Measurements from ENCODE around the gene OTOS. TPM values are rescaled to one million over a fixed set of nuclear protein-coding genes. Genes with fewer than 3 reads are reported as not detected.

The OTOS gene
- total and polyA plus RNA-seq, 2 of the 4 experiments (the other 2 are of a cell fraction): 0.34 TPM; not detected in 1

DNA sequence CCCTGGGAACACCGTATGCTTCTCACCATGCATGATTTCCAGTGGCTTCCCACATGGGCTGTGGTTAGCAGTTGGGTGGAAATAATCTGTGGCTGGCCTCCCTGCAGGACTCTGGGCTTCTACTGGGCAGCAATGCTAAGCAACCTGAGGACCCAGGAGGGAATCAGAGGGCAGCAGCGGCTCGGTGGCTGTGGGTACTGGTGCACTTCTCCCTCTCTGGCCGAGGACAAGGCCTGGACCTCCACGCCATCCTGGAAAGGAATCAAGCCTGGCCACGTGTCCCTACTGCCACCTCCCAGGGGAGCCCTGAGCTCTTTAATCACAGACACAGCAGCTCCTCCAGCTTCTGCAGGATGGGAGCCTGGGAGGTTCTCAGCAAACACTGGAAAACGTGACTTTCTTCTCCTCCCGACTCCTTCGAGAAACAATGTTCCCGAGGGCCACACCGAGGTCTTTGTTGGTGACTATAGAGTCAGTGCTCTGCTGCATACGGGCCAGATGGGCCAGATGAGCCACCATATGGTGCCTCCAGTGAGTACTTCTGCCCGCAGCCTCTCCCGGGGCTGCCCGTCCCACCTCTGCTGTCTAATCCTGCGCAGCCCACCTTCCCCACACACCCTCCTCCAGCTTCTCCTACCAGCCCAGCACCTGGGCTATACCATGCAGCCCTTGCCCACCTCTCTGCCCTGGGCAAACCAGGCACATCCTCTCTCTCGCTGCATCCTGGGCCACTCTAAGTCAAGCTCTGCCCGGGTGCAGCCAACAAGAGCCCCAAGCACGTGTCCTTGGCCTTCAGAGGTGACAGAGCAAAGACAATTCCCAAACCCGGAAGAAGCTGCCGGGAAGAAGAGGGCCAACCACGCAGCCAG lies 42.8 kb upstream of the OTOS start:
- Histone ChIP-seq H4K5ac (ENCODE audit: low read depth, low read length) (no peak overlapping the region), H3K4me1 (ENCODE audit: control insufficient read depth, insufficient read depth, low read length) (no peaks in the 10 kb centered on the region), H2BK120ac (ENCODE audit: low read depth, low read length) (no peak overlapping the region), H3K4me2 (ENCODE audit: low read depth, low read length) (no peak overlapping the region), H4K91ac (ENCODE audit: insufficient read depth, low read depth, low read length) (no peak overlapping the region), H3K4ac (ENCODE audit: low read depth, low read length) (no peak overlapping the region), H3K79me1 (ENCODE audit: low read depth in 1 of 2, low read length in 2 of 2) (no peaks in the 10 kb centered on the region), H3K56ac (ENCODE audit: extremely low read depth, insufficient read depth, low read length) (no peak overlapping the region), H3K23ac (ENCODE audit: low read depth, low read length) (no peak overlapping the region), H2AFZ (replicated peaks; ENCODE audit: low read length, poor library complexity) (no peak overlapping the region), H2BK15ac (ENCODE audit: low read depth, low read length) (no peak overlapping the region), H3K27me3 (ENCODE audit: control insufficient read depth, insufficient read depth, low read length) (peaks cover 66% of the 10 kb centered on the region), H2BK5ac (ENCODE audit: low read depth, low read length, poor library complexity, severe bottlenecking) (no peak overlapping the region), H3K27ac (ENCODE audit: insufficient read depth, low read length) (no peak overlapping the region), H4K8ac (ENCODE audit: low read depth in 2 of 2, low read length in 2 of 2) (no peak overlapping the region), H3K9me3 (ENCODE audit: control insufficient read depth, insufficient read depth, low read length) (peaks cover 8% of the 10 kb centered on the region), H3K36me3 (ENCODE audit: control insufficient read depth, insufficient read depth, low read length) (no peaks in the 10 kb centered on the region), H3K9ac (ENCODE audit: low read depth, low read length) (no peak overlapping the region), H2AK9ac (replicated peaks; ENCODE audit: low read depth, low read length, poor library complexity) (no peak overlapping the region), H3K14ac (replicated peaks; ENCODE audit: low read depth, low read length) (no peak overlapping the region), H3K18ac (ENCODE audit: low read depth, low read length) (no peak overlapping the region), H3K9me1 (ENCODE audit: insufficient read depth, low read length) (no peaks in the 10 kb centered on the region), H4K20me1 (ENCODE audit: insufficient read depth, low read length) (no peaks in the 10 kb centered on the region), H3K4me3 (ENCODE audit: insufficient read depth, low read depth, low read length) (no peak overlapping the region), H2BK20ac (ENCODE audit: low read depth, low read length) (no peak overlapping the region), H2AK5ac (ENCODE audit: low read depth, low read length) (no peak overlapping the region)
- dilution Hi-C loops (cut with HindIII; ENCODE audit: low sequenced_read_pairs, unreplicated experiment) (no loop called here), in situ Hi-C loops (cut with MboI; ENCODE audit: low sequenced_read_pairs) (no loop called here), intact Hi-C loops (cut with micrococcal nuclease) (no loop called here)
- no TSS peak for BruUV-seq (replicated peaks)
- 61% methylated on average over 15 of the region's 22 CpGs; no CpG with 5 or more reads in 1 of the 2 experiments for WGBS, 2 experiments (ENCODE audit: extremely low coverage in 2 of 2, insufficient read length in 1 of 2)
- ATAC-seq (ENCODE audit: low read depth) (no peak), DNase-seq (no peak)
- ChIA-PET POLR2A (ENCODE audit: unreplicated experiment) (no interaction called here), CTCF (no interaction called here)
- TF ChIP-seq SMC3 (IDR thresholded peaks at IDR 0.05; ENCODE audit: low read depth, low read length): no peak
- TF ChIP-seq POLR2A (IDR thresholded peaks at IDR 0.05; ENCODE audit: low read depth, low read length): no peak
- TF ChIP-seq FOS (IDR thresholded peaks at IDR 0.05; ENCODE audit: low read depth, low read length): no peak
- TF ChIP-seq, protein P1, sequence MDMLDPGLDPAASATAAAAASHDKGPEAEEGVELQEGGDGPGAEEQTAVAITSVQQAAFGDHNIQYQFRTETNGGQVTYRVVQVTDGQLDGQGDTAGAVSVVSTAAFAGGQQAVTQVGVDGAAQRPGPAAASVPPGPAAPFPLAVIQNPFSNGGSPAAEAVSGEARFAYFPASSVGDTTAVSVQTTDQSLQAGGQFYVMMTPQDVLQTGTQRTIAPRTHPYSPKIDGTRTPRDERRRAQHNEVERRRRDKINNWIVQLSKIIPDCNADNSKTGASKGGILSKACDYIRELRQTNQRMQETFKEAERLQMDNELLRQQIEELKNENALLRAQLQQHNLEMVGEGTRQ (IDR thresholded peaks at IDR 0.05; ENCODE audit: low read depth, low read length): no peak
- TF ChIP-seq, protein P2, sequence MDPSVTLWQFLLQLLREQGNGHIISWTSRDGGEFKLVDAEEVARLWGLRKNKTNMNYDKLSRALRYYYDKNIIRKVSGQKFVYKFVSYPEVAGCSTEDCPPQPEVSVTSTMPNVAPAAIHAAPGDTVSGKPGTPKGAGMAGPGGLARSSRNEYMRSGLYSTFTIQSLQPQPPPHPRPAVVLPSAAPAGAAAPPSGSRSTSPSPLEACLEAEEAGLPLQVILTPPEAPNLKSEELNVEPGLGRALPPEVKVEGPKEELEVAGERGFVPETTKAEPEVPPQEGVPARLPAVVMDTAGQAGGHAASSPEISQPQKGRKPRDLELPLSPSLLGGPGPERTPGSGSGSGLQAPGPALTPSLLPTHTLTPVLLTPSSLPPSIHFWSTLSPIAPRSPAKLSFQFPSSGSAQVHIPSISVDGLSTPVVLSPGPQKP (IDR thresholded peaks at IDR 0.05; ENCODE audit: borderline replicate concordance, low read depth, low read length): no peak
- TF ChIP-seq, protein P3, sequence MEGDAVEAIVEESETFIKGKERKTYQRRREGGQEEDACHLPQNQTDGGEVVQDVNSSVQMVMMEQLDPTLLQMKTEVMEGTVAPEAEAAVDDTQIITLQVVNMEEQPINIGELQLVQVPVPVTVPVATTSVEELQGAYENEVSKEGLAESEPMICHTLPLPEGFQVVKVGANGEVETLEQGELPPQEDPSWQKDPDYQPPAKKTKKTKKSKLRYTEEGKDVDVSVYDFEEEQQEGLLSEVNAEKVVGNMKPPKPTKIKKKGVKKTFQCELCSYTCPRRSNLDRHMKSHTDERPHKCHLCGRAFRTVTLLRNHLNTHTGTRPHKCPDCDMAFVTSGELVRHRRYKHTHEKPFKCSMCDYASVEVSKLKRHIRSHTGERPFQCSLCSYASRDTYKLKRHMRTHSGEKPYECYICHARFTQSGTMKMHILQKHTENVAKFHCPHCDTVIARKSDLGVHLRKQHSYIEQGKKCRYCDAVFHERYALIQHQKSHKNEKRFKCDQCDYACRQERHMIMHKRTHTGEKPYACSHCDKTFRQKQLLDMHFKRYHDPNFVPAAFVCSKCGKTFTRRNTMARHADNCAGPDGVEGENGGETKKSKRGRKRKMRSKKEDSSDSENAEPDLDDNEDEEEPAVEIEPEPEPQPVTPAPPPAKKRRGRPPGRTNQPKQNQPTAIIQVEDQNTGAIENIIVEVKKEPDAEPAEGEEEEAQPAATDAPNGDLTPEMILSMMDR (conservative IDR thresholded peaks at IDR 0.05; ENCODE audit: low read depth, low read length): no peak
- no peak for TF ChIP-seq RFX5 (IDR thresholded peaks at IDR 0.05; ENCODE audit: low read depth, low read length)
- TF ChIP-seq CHD1 (IDR thresholded peaks at IDR 0.05; ENCODE audit: low read depth, low read length): no peak
- no peak for TF ChIP-seq MAFK (IDR thresholded peaks at IDR 0.05; ENCODE audit: low read depth, low read length)
- TF ChIP-seq RAD21 (IDR thresholded peaks at IDR 0.05; ENCODE audit: low read length): no peak
- no peak for TF ChIP-seq NFE2L2 (IDR thresholded peaks at IDR 0.05; ENCODE audit: low read depth, low read length)
- TF ChIP-seq MAZ (IDR thresholded peaks at IDR 0.05; ENCODE audit: borderline replicate concordance, low read depth, low read length): no peak
- no peak for TF ChIP-seq MXI1 (IDR thresholded peaks at IDR 0.05; ENCODE audit: borderline replicate concordance, low read depth, low read length)
- no peak for TF ChIP-seq RCOR1 (IDR thresholded peaks at IDR 0.05; ENCODE audit: insufficient replicate concordance, low read length)
- no peak for TF ChIP-seq BHLHE40 (IDR thresholded peaks at IDR 0.05; ENCODE audit: low read depth, low read length)

Data from IMR-90 (cell line).